Measurements from ENCODE around the gene ESYT2.

ESYT2 gene

GRCh38 chr7:158743219-158743618 is 86.1 kb downstream of the ESYT2 start:
- no peak for DNase-seq (ENCODE audit: low spot score)

GRCh38 chr7:158742065-158742821 is 87.1 kb downstream of the ESYT2 start:
- no peak for DNase-seq (ENCODE audit: low spot score)

GRCh38 chr7:158741294-158741666 is 88.0 kb downstream of the ESYT2 start:
- no peak for DNase-seq (ENCODE audit: low spot score)

- no peak for DNase-seq (ENCODE audit: low spot score)
These were observed 88.5 kb downstream of the ESYT2 start for GRCh38 chr7:158740657-158741293.

GRCh38 chr7:158740013-158740656 is 89.2 kb downstream of the ESYT2 start:
- no peak for DNase-seq (ENCODE audit: low spot score)

- no peak for DNase-seq (ENCODE audit: low spot score)
These were observed 90.5 kb downstream of the ESYT2 start for GRCh38 chr7:158738841-158739240.

GRCh38 chr7:158737064-158737695 is 92.1 kb downstream of the ESYT2 start:
- no peak for DNase-seq (ENCODE audit: low spot score)

GRCh38 chr7:158735935-158736334 is 93.4 kb downstream of the ESYT2 start:
- no peak for DNase-seq (ENCODE audit: low spot score)

- DNase-seq (ENCODE audit: low spot score) = no peak
These were observed 94.4 kb downstream of the ESYT2 start for GRCh38 chr7:158734861-158735260.

GRCh38 chr7:158733775-158734494 is 95.4 kb downstream of the ESYT2 start:
- no peak for DNase-seq (ENCODE audit: low spot score)

GRCh38 chr7:158733220-158733519 is 96.1 kb downstream of the ESYT2 start:
- no peak for DNase-seq (ENCODE audit: low spot score)

- DNase-seq (ENCODE audit: low spot score) = no peak
These were observed 96.7 kb downstream of the ESYT2 start for GRCh38 chr7:158732494-158733219.

GRCh38 chr7:158731761-158732160 is 97.5 kb downstream of the ESYT2 start:
- no peak for DNase-seq (ENCODE audit: low spot score)

GRCh38 chr7:158730383-158731346 is 98.6 kb downstream of the ESYT2 start:
- DNase-seq (ENCODE audit: low spot score) = no peak

- DNase-seq (ENCODE audit: low spot score) = no peak
These were observed 99.5 kb downstream of the ESYT2 start for GRCh38 chr7:158729646-158730382.

- DNase-seq (ENCODE audit: low spot score) = no peak
These were observed 100.2 kb downstream of the ESYT2 start for GRCh38 chr7:158728911-158729645.

- DNase-seq (ENCODE audit: low spot score) = no peak
These were observed 101.6 kb downstream of the ESYT2 start for GRCh38 chr7:158727690-158728089.

GRCh38 chr7:158726277-158726807 is 103.0 kb downstream of the ESYT2 start:
- DNase-seq (ENCODE audit: low spot score) = no peak

- no peak for DNase-seq (ENCODE audit: low spot score)
These were observed 103.9 kb downstream of the ESYT2 start for GRCh38 chr7:158725506-158725800.

Data from kidney capillary endothelial cell (primary cell).